Measurements from ENCODE around the gene TRMT10A.

DNA sequence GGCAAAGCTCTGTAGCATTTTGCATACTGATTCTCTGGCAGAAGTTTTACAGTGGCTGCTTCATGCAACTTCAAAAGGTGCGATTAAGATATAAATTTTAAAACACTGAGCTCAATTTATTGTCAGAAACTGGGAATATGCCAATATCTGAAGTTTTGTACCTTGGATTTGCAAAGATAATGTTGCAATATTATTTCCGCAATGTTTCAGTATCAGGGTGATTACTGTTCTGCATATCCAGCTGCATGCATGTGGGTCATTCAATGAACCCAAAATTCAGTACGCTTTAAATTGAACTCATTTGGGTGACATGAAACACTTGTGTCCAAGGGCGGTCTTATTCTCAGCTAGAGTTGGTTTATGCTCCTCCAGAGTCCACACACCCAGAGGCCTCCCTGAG lies 26.2 kb downstream of the TRMT10A start:
- TF ChIP-seq POLR2AphosphoS5 (IDR thresholded peaks at IDR 0.05): no peak
- no peak for TF ChIP-seq POLR2A (IDR thresholded peaks at IDR 0.05)

Measured in prostate gland (tissue), 1 donor.